NCI-H510A treated with DMSO at 0.1 percent for 48 hours (cell line): ENCODE data around the gene CLCF1.

Source experiments
- DNase-seq: peaks from one replicate; lab custom pipeline; 2025; lab: John Stamatoyannopoulos, UW

The CLCF1 gene

GRCh38 chr11:67372993-67373647 lies at the start of gene CLCF1:
Gene CLCF1, minus strand, starts transcription at chr11:67373598. Its CDS starts 59 bp downstream, at chr11:67373539.
- peak; percentile 52 for DNase-seq

GRCh38 chr11:67422891-67423290 lies 49.5 kb upstream of the CLCF1 start:
- no peak for DNase-seq

- DNase-seq: no peak
These were observed 48.1 kb upstream of the CLCF1 start for GRCh38 chr11:67421430-67422031.

GRCh38 chr11:67420646-67421429 lies 47.4 kb upstream of the CLCF1 start:
- DNase-seq: peak; percentile 84

- no peak for DNase-seq
These were observed 46.8 kb upstream of the CLCF1 start for GRCh38 chr11:67420147-67420645.

- no peak for DNase-seq
These were observed 46.1 kb upstream of the CLCF1 start for GRCh38 chr11:67419325-67420049.

GRCh38 chr11:67418476-67419281 lies 45.3 kb upstream of the CLCF1 start:
- DNase-seq: no peak

GRCh38 chr11:67417425-67417824 lies 44.0 kb upstream of the CLCF1 start:
- DNase-seq: no peak

GRCh38 chr11:67416416-67417335 lies 43.3 kb upstream of the CLCF1 start:
- peak; percentile 66 for DNase-seq

GRCh38 chr11:67415501-67416304 lies 42.3 kb upstream of the CLCF1 start, which contains the start of gene CARNS1:
Gene CARNS1, plus strand, starts transcription at chr11:67415678. Its CDS starts 522 bp downstream, at chr11:67416200.
- peak; percentile 29 for DNase-seq

- no peak for DNase-seq
These were observed 40.0 kb upstream of the CLCF1 start for GRCh38 chr11:67413266-67413849.

GRCh38 chr11:67412495-67413179 lies 39.2 kb upstream of the CLCF1 start:
- no peak for DNase-seq

- no peak for DNase-seq
These were observed 38.4 kb upstream of the CLCF1 start for GRCh38 chr11:67411785-67412152.

- no peak for DNase-seq
These were observed 37.8 kb upstream of the CLCF1 start for GRCh38 chr11:67410984-67411784.

GRCh38 chr11:67410369-67410831 lies 37.0 kb upstream of the CLCF1 start:
- DNase-seq: no peak

- peak; percentile 89 for DNase-seq
These were observed 36.5 kb upstream of the CLCF1 start for GRCh38 chr11:67409781-67410368.

GRCh38 chr11:67409261-67409666 lies 35.9 kb upstream of the CLCF1 start:
- DNase-seq: no peak
